ENCODE results near the gene CREB3L2.

- TF ChIP-seq CHD2 (IDR thresholded peaks at IDR 0.05; ENCODE audit: low read length, partially characterized antibody) (no peak), PBX3 (IDR thresholded peaks at IDR 0.05) (no peak), EZH2phosphoT487 (IDR thresholded peaks at IDR 0.05; ENCODE audit: borderline replicate concordance, low read depth) (no peak), CTCF (IDR thresholded peaks at IDR 0.05) (no peak), NFIC (IDR thresholded peaks at IDR 0.05; ENCODE audit: borderline replicate concordance) (no peak), POLR2AphosphoS5 (IDR thresholded peaks at IDR 0.05; ENCODE audit: low read depth, low read length) (no peak), JUND (IDR thresholded peaks at IDR 0.05) (no peak), GATA2 (CRISPR knock-in tag; IDR thresholded peaks at IDR 0.05) (no peak), MAX (IDR thresholded peaks at IDR 0.05; ENCODE audit: low read depth) (no peak), USF2 (IDR thresholded peaks at IDR 0.05; ENCODE audit: borderline replicate concordance, low read depth, low read length) (no peak), EP300 (IDR thresholded peaks at IDR 0.05; ENCODE audit: borderline replicate concordance in 1 of 2, low read depth in 1 of 2, low read length in 1 of 2) (no peak), SMC3 (IDR thresholded peaks at IDR 0.05; ENCODE audit: low read depth, low read length) (no peak)
These were observed 130.5 kb downstream of the CREB3L2 start for GRCh38 chr7:137871170-137871915.

Data from SK-N-SH (cell line).